GM19468 (cell line): ENCODE results near the gene AGAP3.
A peak's percentile ranks its signal among the peaks of the same experiment; 100 is the strongest.

Experiments used
- ATAC-seq: cut with Tn5 transposase; IDR thresholded peaks from one replicate; pipeline ENCODE4 v1.9.1; 2021; ENCODE audit warnings: mild to moderate bottlenecking, moderate library complexity, moderate number of reproducible peaks; ENCODE audit not compliant: unreplicated experiment; ENCODE audit errors: extremely low read depth

AGAP3 gene

DNA sequence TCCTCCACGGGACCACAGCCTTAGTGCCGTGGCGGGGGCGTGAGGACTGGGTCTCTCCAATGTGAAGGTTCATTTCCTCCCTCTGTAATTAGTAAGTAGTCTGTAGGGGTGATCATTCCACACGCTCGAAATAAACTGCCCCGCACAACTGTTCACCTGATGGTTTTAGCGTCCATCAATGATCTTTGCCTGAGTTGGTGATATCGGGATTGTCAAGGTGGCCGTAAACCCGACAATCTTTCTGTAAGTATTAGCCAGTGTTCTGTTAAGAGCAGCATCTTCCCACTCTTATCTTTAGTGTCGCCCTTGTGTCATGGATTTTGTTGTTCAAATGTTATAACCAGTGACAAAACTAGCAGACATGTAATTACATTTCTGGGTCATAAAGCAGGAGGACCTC, 17.7 kb downstream of the AGAP3 start:
- ATAC-seq: no peak

DNA sequence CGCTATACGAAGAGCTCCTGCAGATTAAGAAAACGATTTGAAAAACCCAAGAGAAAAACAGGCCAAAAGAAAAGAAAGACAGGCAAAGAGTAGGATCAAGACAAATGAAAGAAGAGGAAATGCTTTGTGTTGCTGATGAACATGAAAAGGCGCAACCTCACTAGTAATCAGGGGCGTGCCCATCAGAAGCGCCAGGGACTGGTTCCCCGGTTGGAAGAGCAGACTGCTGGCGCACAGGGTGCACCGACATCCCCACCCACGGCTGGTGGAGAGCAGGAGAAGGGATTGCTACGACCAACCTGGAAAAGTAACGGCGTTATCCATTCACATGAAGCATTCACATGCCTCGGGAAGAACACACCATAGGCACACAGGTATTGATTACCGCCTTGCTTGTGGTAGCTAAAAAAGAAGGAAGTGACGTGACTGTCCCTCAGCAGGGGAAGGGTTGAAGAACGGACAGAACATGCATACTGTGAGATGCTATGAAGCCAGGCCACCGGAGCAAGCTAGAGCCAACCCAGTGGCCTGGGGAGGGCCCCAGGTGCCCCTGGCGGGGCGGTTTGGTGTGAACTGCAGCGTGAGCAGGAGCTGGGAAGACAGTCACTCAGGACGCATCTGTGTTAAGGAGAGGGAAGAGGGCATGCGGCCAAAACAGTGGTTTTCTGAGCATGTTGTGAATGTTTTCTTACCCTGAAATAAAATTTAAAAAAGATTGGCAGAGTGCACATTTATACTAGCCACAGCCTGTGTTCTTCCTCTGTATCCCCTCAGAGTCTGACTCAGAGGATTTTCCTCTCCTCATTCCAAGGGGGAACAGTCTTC, 18.3 kb downstream of the AGAP3 start:
- ATAC-seq: no peak

DNA sequence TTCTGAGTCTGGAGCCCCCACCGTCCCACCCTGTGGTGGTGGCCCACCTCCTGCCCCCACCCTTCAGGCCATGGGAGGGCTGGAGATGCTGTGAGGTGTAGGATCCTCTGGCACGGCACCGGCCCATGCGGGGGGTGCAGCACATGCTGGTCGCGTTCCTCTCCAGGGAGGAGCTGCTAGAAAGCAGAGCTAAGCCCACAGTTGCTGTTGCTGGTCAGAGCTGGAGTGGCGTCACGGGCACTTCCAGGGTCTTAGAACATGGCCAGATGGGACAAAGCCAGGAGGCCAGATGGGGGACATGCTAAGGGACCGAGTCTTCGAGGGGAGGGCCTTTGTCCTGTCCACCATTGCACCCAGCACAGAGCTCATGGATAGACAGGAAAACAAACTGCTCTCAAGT, 21.6 kb downstream of the AGAP3 start:
- no peak for ATAC-seq

DNA sequence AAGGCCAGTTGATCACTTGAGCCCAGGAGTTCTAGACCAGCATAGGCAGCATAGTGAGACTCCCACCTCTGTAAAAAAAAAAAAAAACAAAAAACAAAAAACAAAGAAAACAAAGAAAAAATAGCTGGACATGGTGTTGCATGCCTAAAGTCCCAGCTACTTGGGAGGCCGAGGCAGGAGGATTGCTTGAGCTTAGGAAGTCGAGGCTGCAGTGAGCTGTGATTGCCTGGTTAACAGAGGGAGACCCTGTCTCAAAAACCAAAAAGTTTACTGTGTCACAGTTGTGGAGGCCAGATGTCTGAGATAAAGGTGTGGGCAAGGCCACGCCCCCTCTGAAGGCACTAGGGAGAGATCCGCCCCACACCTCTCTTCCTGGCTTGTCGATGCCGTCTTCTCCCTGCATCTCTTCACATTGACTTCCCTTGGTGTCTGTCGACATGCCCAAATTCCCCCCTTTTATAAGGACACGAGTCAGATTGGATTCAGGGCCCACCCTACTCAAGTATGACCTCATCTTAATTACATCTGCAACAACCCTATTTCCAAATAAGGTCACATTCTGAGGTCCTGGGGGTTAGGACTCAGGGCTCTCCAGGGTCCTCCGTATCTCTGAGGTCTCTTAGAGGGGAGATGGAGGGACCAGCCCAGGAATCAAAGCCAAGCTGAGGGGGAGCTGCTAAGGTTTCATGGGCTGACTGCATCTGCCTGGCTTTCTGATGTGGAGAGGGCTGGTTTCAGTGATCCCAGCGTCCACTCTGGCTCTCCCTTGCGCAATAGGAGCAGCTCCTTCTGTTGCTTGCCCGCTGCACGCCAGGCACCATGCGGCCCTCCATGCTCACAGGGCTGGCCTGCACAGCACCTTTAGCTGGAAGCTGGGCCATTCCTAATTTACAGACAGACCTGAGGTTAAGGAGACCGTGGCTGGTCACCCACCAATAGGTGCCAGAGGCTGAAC, 23.1 kb downstream of the AGAP3 start:
- no peak for ATAC-seq

DNA sequence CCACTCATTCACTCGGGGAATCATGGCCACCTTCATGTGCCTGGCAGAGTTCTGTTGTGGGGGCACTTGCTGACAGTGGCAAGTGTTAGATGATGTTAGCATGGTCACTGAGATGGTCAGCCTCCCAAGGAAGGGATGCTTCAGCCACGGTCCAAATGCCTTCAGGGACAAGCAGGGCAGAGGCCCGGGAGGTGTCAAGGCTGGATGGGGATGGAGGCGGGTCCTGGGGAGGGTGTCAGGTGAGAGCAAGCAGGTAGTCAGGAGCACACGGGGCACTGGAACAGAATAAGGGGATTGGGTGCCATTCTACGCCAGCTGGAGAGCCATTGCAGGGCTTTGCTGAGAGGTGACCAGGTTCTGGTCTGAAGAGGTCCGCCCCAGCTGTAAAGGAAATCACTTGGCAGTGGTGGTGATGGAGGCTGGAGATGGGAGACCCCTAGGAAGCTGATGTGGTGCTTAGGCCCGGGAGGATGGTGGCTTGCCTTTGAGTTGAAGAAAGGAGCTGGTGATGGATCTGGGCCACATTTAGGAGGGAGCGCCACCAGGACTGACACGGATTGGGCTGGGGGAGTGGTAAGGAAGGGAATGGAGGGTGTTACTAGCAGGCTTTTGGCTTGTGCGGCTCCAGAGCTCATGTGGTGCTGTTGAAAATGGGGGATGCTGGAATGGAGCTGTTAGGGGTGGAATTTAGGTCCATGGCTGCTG, 24.1 kb downstream of the AGAP3 start:
- ATAC-seq: no peak

DNA sequence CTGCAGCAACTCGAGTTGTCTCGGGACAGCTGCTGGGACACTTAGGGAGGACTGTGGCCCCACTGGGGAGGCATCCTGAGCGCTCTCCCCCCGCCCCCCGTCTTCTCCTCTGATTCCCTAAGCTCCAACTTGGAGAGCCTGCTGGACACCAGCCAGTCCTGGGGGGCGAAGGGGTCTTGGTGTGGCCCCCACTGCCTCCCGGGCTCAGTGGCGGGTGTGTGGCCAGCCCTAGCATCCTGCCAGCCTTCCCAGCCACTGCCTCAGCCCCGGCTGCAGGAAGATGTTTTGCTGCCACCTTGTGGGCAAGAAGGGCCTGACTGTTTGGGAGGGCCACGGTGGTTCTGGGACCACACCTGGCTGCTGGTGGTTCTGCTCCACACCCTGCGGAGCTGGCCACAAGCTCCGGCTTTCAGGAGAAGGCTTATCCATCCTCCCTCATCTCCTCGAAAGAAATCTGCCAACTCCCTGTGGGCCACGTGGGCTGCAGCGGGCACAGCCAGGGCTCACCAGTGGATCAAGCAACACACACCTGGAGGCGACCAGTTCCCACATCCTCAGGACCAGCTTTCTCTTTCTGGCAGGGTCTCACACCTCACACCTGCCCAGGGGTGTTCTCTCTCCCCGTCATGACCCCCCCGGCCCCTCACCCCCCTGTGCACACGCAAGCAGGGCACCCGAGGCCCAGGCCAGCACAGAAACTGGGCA, 24.8 kb downstream of the AGAP3 start:
- ATAC-seq: peak; percentile 90

DNA sequence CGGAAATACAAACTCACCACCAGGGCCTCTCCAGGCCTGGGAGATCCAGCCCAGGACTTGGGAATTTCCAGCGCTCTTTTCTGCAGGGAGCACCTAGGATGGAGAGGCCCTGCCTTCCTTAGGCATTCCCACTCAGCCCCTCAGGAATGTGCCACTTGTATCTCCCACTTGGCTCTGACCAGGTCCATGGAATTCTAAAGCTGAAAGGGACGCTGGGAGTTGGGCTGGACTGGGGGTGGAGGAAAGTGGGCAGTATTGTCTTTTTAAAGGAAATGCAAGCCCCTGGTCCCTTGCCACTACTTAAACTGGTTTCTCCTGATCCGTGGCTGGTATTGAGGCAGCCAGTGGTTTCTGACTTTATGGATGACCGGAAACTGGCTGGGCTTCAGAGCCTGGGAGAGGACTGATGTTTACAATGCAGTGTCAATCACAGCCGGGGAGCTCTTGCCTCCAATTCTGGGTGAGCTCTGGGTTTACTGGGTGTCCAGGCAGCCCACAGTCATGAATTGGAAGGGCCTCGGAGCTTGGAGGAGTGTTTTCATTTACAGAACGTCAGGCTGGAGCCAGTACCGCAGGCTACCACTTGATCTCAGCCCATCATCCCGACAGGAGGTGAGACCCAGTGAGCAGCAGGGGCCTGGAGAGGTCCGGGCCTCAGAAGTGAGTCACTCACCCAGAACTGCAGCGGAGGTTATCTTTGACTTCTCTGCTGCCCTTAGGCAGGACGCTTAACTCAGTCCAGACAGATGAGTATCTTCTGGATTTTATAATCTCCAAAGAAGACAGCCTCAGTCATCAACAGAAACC, 27.3 kb downstream of the AGAP3 start:
- no peak for ATAC-seq

DNA sequence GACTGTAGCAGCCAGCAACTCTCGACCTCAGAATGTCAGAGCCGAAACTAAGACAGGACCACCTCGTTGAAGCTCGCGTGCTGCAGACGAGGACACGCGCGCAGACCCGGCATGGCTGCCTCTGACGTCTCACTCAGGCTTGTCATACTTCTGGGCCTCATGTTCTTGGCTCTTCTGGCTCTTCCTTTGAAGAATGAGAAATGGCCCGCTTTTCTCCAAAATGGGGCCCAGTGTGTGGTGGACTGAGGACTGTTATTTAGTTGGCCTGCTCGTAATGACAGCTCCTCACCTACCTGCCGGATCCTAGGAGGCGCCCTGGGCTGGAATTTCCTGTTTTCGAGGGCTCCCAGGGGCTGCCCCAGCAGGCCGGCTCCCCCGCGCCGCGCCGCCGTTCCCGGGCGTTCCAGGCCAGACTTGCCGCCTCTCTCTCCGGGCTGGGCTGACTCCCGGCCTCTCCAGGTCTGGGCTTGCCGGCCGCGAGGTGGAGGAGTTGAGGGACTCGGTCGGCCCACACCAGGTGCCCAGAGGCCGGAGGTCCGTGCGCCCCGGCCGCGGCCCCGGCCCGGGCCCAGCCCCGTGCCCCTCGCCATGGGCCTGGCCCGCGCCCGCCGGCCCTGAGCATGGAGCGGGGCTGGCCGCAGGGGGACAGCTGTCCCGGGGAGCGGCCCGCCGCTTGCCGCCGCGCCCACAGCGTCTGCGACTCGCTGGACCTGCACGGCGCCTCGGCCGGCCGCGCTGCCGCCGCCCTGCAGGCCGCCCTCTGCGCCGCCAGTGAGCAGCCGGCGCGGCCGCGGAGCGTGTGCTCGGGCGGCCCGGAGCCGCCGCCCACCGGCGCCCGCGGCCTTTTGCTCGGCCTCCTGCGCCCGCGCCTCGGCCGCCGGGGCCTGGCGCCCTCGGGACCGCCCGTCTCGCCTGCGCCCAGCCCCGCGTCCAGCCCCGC, 28.1 kb downstream of the AGAP3 start:
- ATAC-seq: no peak

DNA sequence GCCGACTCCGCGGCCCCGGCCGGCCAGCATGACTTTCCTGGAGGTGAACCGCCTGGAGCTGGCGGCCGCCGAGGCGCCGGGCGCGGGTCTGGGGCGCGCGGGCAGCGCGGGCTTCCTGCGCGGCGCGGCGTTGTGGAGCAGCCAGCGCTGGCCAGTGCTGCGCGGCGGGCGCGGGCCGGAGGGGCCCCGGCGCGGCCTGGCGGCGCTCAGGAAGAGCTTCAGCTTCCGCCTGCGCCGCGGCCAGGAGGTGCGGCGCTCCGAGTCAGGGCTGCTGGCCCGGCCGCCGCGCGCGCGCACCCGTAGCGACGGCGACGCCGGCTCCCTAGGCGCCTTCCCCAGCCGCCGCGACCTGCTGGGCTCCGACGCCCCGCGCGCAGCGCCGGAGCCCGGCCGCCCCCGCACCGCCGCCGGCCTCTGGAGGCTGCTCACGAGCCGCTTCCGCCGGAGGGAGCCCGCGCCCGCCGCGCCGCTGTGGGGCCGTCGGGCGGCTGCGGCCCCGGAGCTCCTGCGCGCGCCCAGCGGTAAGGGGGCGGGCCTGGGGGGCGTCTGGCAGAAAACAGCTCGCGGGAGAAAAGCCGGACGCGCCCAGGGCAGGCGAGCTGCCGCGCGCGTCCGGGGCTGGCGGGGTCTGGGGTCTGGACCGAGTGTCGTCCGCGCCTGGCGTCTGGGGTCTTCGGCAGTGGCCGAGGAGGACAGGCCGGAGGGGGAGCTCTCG, 29.0 kb downstream of the AGAP3 start:
- no peak for ATAC-seq

DNA sequence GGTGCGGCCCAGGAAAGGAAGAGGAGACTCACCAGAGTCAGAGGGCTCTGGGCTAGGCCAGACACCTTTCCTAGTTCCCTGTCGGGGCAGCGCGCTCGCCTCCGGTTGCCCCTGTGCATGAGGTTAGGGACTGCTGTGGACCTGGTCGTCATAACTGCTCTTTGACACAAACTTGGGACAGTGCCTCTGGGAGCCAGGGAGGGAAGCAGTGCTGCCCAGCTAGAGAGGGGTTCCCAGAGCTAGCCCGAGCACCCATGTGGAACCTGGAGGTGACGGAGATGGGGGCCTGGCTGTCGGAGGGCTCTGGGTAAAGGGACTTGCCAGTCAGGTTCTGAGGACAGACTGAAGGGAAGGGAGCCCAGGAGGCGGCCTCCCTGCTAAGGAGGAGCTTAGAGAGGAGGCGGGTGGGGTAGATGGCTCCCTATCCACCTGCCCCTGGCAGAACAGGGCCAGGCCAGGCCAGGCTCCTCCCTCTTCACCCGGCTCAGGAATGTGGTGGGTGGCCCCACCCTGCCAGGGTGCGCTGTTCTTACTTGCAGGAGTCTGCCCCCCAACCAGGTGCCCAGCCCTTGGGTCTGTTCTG, 29.7 kb downstream of the AGAP3 start:
- ATAC-seq: no peak

DNA sequence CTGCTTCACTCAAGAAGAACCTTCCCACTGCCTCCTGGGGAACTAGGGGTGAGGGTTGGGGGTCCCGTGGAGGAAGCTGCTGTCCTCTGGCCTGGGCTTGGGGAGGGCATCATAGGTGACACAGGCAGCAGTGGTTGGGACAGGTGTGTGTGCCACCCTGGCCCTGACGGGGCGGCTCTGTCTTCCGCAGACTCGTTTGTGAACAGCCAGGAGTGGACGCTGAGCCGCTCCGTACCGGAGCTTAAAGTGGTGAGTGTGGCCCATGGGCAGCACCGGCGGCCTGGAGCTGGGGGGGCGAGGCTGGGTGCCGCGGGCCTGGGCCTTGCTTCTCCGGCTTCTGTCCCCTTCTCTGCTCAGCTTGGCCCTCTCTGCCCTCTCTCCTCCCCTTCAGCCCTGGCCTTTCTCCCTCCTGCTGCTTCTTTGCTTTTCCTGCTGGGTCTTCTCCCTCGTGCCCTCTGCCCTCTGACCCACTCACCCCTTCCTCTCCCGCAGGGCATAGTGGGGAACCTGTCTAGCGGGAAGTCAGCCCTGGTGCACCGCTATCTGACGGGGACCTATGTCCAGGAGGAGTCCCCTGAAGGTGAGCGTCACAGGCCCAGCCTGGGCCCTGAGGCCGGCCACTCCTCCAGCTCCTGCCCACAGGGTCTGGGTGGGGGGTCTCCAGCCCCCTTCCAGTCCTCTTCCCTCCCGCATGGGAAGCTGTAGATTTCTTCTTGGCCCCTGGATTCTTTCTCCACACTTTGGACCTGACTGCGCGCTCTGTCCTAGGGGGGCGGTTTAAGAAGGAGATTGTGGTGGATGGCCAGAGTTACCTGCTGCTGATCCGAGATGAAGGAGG, 30.5 kb downstream of the AGAP3 start:
- ATAC-seq: no peak

DNA sequence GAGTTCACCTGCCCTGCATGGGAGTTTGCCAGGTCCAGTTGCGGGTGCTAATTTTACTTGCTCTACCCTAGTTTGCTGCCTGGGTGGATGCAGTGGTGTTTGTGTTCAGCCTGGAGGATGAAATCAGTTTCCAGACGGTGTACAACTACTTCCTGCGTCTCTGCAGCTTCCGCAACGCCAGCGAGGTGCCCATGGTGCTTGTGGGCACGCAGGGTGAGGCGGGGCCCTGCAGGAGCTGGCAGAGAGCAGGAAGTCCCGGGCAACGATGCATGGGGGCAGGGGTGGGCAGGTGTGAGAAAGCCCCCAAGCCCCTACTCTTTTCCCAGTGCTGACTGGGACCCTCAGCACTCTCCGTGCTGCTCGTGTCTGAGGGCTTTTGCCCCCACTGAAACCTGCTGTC, 31.3 kb downstream of the AGAP3 start:
- no peak for ATAC-seq

DNA sequence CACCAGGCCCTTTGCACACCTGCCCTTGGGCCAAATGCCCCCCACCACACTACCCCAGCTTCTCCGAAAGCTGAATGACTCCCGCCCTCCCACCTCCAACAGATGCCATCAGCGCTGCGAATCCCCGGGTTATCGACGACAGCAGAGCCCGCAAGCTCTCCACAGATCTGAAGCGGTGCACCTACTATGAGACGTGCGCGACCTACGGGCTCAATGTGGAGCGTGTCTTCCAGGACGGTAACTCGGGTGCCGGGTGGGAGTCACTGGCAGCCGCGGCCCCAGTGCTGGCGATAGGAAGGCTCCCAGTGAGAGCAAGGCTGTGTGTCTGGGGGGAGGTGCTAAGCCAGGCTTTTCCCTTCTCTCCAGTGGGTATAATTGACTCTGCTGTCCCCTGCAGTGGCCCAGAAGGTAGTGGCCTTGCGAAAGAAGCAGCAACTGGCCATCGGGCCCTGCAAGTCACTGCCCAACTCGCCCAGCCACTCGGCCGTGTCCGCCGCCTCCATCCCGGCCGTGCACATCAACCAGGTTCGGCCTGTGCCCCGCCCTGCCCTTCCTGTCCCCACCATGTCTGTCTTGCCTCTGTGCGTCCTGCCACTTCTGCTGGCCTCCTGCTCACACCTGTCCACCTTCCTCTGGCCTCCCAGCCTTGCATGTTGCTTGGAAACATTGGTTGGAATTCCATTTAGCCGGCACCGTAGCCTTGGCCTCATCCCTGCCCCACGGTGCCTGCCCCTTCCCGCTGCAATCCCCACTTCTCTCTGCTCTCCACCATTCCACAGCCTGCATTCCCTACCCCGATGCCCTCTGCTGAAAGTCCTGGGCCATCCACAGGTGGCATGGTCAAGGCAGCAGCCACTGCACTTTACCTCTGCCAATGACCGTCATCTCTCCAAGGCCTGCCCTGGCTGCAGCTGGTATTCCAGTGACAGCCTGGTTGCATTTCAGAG, 32.1 kb downstream of the AGAP3 start:
- no peak for ATAC-seq

DNA sequence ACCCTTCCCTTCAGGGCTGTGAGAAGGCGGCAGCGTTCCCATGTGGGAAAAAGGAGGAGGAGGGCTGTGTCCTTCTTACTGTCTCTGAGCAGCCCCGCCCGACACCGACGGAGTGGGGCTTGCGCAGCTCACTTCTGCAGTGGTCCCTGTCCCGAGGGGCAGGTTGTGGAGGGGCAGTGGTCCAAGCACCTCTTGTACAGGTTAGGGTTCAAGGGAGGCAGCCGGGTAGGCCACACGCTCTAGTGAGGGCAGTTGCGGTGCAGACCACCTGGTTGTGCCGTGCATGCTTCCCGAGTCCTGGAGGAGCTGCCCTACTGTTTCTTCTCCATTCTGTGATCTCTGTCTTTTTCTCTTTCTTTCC, 32.8 kb downstream of the AGAP3 start:
- no peak for ATAC-seq

DNA sequence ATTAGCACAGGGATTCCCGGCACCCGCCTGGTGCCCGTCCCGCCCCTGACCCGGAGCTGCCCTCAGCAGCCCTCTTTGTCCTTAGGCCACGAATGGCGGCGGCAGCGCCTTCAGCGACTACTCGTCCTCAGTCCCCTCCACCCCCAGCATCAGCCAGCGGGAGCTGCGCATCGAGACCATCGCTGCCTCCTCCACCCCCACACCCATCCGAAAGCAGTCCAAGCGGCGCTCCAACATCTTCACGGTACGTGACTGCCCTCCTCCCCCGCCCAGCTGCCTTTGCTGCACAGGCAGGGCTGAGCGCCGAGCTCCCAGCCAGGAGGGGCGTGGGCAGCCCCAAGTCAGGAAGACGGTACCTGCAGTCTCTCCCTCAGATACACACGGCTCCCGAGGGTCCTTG, 33.6 kb downstream of the AGAP3 start:
- no peak for ATAC-seq
